Gastrocnemius medialis (tissue), 4 donors: ENCODE results near the gene FAM81A. TPM values are rescaled to one million over a fixed set of nuclear protein-coding genes. Genes with fewer than 3 reads are reported as not detected.

ENCODE experiments used
- ATAC-seq, 2 donors: fragments of 150-250 bp; one replicate each; pipeline ENCODE4 v1.9.1; 2016
- DNase-seq, 2 donors: peaks; one replicate each; pipeline ENCODE4 v3.0.0-alpha.2; 2019
- H3K27ac ChIP-seq, 4 donors: fragments of 200-600 bp; sonication (generic); 1 replicate in 1 of 4; 2 replicates in 3 of 4; pipeline ENCODE4 v1.5.1; 2016 to 2018; ENCODE audit warnings: mild to moderate bottlenecking in 2 of 4, moderate library complexity in 1 of 4
- H3K27me3 ChIP-seq, 3 donors: fragments of 200-600 bp; sonication (generic) in 2 of 3; 1 replicate in 1 of 3; 2 replicates in 2 of 3; pipeline versions ENCODE4 v1.5.1 to v1.6.0; 2016 to 2019; ENCODE audit warnings: mild to moderate bottlenecking in 1 of 3, moderate library complexity in 1 of 3
- H3K36me3 ChIP-seq, 2 donors: fragments of 200-600 bp; sonication (generic) in 1 of 2; one replicate each; pipeline ENCODE4 v1.5.1; 2017 to 2018
- H3K4me1 ChIP-seq, 2 donors: fragments of 200-600 bp; sonication (generic) in 1 of 2; one replicate each; pipeline ENCODE4 v1.5.1; 2016 to 2017; ENCODE audit warnings: mild to moderate bottlenecking in 2 of 2
- H3K4me3 ChIP-seq, 4 donors: fragments of 200-600 bp; sonication (generic) in 3 of 4; 1 replicate in 1 of 4; 2 replicates in 3 of 4; pipeline ENCODE4 v1.5.1; 2016 to 2019; ENCODE audit warnings: mild to moderate bottlenecking in 2 of 4
- H3K9me3 ChIP-seq, 3 donors: fragments of 200-600 bp; sonication (generic) in 2 of 3; 1 replicate in 1 of 3; 2 replicates in 2 of 3; pipeline ENCODE4 v1.5.1; 2016 to 2019
- CTCF ChIP-seq, 5 experiments: fragments of 450-650 bp in 3 of 5; fragments of 200-600 bp in 2 of 5; sonication (generic) in 2 of 5; IDR thresholded peaks in 4 of 5; conservative IDR thresholded peaks in 1 of 5; 1 replicate in 4 of 5; 2 replicates in 1 of 5; pipeline ENCODE4 v1.5.1; 2016 to 2019; ENCODE audit warnings: antibody characterized with exemption in 5 of 5, mild to moderate bottlenecking in 3 of 5, moderate library complexity in 3 of 5
- POLR2A ChIP-seq, 2 donors: fragments of 450-650 bp; IDR thresholded peaks; one replicate each; pipeline ENCODE4 v1.6.1; 2017; ENCODE audit warnings: antibody characterized with exemption in 2 of 2, mild to moderate bottlenecking in 2 of 2, moderate library complexity in 2 of 2
- in situ Hi-C, 4 donors: fragments of 200-750 bp; cut with MboI; loops; one replicate each; pipeline versions ENCODE4 v1.15.0 to v1.8.0; 2017; ENCODE audit warnings: low sequenced_read_pairs in 4 of 4
- intact Hi-C: fragments of 100-400 bp; cut with DNase I; formaldehyde crosslinking; loops from one replicate; pipeline ENCODE4 v1.15.1; 2023; ENCODE audit warnings: low total_unique reads
- total RNA-seq, 4 donors: library from RNA; depleted of rRNA; stranded (reverse); fragments of >200 nt; gene quantifications; one replicate each; pipeline versions ENCODE4 v1.1.0 to v1.2.3, GENCODE V29; 2016

Gene FAM81A
- total RNA-seq, 4 donors from 2014 or later: 0.07 to 0.10 TPM; not detected in 2

DNA sequence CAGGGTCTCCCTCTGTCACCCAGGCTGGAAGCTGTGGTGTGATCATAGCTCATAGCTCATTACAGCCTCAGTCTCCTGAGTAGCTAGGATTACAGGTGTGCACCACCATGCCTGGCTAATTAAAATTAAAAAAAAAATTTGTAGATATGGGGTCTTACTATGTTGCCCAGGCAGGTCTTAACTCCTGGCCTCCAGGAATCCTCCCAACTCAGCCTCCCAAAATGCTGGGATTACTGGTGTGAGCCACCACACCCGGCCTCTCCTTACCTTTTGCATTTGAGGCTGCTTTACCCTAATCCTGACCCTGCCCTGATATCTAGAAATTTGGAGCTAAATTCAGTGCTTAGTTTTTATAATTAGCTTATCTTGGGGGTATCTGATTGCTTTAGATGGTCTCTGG, 90.4 kb downstream of the FAM81A start:
- Histone ChIP-seq H3K27ac (no peak overlapping the region), H3K9me3 (no peaks in the 10 kb centered on the region), H3K4me1 (no peaks in the 10 kb centered on the region), H3K4me3 (no peak overlapping the region), H3K36me3 (no peaks in the 10 kb centered on the region), H3K27me3 (peaks cover 0 to 7% (median 4%) of the 10 kb centered on the region in 3 donors)
- DNase-seq: no peak
- no peak for ATAC-seq
- TF ChIP-seq POLR2A (IDR thresholded peaks at IDR 0.05) (no peak), CTCF (IDR thresholded peaks at IDR 0.05 in 4 of 5, conservative IDR thresholded peaks at IDR 0.05 in 1 of 5) (no peak)
- in situ Hi-C loops: no loop called here
- intact Hi-C loops: loop anchor here (10.0 kb wide), 1 partner anchor 544 kb away; the partner anchor contains the start of gene RNF111

GRCh38 chr15:59528961-59529402, 91.0 kb downstream of the FAM81A start:
- peak; percentile 48 to 62 for DNase-seq
- H3K9me3 ChIP-seq: no peaks in the 10 kb centered on the region
- no peak overlapping the region for H3K4me3 ChIP-seq
- intact Hi-C loops: loop anchor here (10.0 kb wide), 1 partner anchor 544 kb away; the partner anchor contains the start of gene RNF111
- no peaks in the 10 kb centered on the region for H3K36me3 ChIP-seq
- no peak overlapping the region for H3K27ac ChIP-seq
- TF ChIP-seq CTCF (IDR thresholded peaks at IDR 0.05 in 4 of 5, conservative IDR thresholded peaks at IDR 0.05 in 1 of 5): peak; percentile 60 to 83 (median 70)
- TF ChIP-seq POLR2A (IDR thresholded peaks at IDR 0.05): no peak
- H3K27me3 ChIP-seq: peaks cover 0 to 7% (median 4%) of the 10 kb centered on the region in 3 donors
- H3K4me1 ChIP-seq: no peaks in the 10 kb centered on the region
- ATAC-seq: peak; percentile 93 to 98
- in situ Hi-C loops: no loop called here

GRCh38 chr15:59531066-59531675, 93.2 kb downstream of the FAM81A start:
- intact Hi-C loops: loop anchor here (5.0 kb wide), 1 partner anchor 796 kb away; no protein-coding TSS in a partner anchor

DNA sequence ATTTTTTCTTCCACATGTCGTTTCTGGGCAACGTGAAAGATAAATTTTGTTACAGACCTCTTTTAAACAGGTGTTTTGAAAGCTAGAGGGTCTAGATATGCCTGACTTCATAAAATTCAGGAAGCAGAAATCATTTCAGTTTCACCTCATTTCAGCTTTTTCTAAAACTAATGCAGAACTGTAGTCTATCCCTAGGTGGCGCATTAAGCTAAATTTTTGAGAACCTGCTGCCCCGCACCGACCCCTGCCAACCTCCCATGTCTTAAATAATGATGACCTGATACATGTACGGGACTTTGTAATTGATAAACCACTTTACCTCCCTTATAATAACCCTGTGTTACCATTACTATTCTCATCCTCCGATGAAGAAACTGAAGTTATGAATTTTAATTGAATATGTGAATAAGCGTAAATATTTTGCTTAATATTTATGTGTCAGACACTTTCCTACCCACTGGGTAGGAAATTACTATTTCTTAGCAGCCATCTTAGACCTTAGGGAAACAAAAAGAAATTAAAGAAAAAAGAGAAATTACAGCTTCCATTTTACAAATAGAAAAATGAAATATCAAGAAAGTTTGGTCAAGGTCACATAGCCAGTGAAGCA, 94.9 kb downstream of the FAM81A start:
- intact Hi-C loops (loop anchor here (5.0 kb wide), 1 partner anchor 794 kb away; no protein-coding TSS in a partner anchor), in situ Hi-C loops (no loop called here)
- Histone ChIP-seq H3K4me3 (no peak overlapping the region), H3K27ac (no peak overlapping the region), H3K36me3 (no peaks in the 10 kb centered on the region), H3K9me3 (no peaks in the 10 kb centered on the region), H3K27me3 (peaks cover 0 to 7% (median 4%) of the 10 kb centered on the region in 3 donors), H3K4me1 (no peaks in the 10 kb centered on the region)
- TF ChIP-seq POLR2A (IDR thresholded peaks at IDR 0.05) (no peak), CTCF (IDR thresholded peaks at IDR 0.05 in 4 of 5, conservative IDR thresholded peaks at IDR 0.05 in 1 of 5) (peak in 4 of 5 experiments; percentile 13 to 65 (median 30))
- DNase-seq (no peak), ATAC-seq (no peak)

More at GRCh38 chr15:59531066-59531675, 93.2 kb downstream of the FAM81A start:
- Histone ChIP-seq H3K27me3 (peaks cover 0 to 7% (median 4%) of the 10 kb centered on the region in 3 donors), H3K27ac (no peak overlapping the region), H3K9me3 (no peaks in the 10 kb centered on the region), H3K4me1 (no peaks in the 10 kb centered on the region), H3K4me3 (no peak overlapping the region), H3K36me3 (no peaks in the 10 kb centered on the region)
- DNase-seq (no peak), ATAC-seq (no peak)
- in situ Hi-C loops: no loop called here
- TF ChIP-seq POLR2A (IDR thresholded peaks at IDR 0.05): no peak
- no peak for TF ChIP-seq CTCF (IDR thresholded peaks at IDR 0.05 in 4 of 5, conservative IDR thresholded peaks at IDR 0.05 in 1 of 5)
